Tibial nerve (tissue), 4 donors: ENCODE results near the gene NAT14. TPM values are rescaled to one million over a fixed set of nuclear protein-coding genes. Genes with fewer than 3 reads are reported as not detected.
A peak's percentile ranks its signal among the peaks of the same experiment; 100 is the strongest.

Source experiments
- DNase-seq, 2 donors: peaks; one replicate each; pipeline ENCODE4 v3.0.0-alpha.2; 2019; ENCODE audit warnings: low spot score in 2 of 2
- H3K27ac ChIP-seq, 4 donors: fragments of 200-600 bp; sonication (generic) in 3 of 4; one replicate each; pipeline ENCODE4 v1.5.1; 2017 to 2019; ENCODE audit warnings: mild to moderate bottlenecking in 1 of 4
- H3K27me3 ChIP-seq, 2 donors: fragments of 200-600 bp; sonication (generic) in 1 of 2; one replicate each; pipeline versions ENCODE4 v1.5.1 to v1.6.0; 2017 to 2019
- H3K36me3 ChIP-seq, 3 donors: fragments of 200-600 bp; sonication (generic); one replicate each; pipeline ENCODE4 v1.5.1; 2018 to 2019
- H3K4me1 ChIP-seq, 4 donors: fragments of 200-600 bp; sonication (generic) in 3 of 4; one replicate each; pipeline ENCODE4 v1.5.1; 2017 to 2019
- H3K4me3 ChIP-seq, 4 donors: fragments of 200-600 bp; sonication (generic) in 3 of 4; one replicate each; pipeline ENCODE4 v1.5.1; 2017 to 2019; ENCODE audit warnings: mild to moderate bottlenecking in 1 of 4, moderate library complexity in 1 of 4
- H3K9me3 ChIP-seq, 4 donors: fragments of 200-600 bp; sonication (generic) in 3 of 4; one replicate each; pipeline ENCODE4 v1.5.1; 2017 to 2019
- EP300 ChIP-seq, 2 donors: sonication (generic); formaldehyde crosslinking; IDR thresholded peaks; one replicate each; pipeline ENCODE4 v1.6.1; 2017; ENCODE audit warnings: antibody characterized with exemption in 2 of 2, mild to moderate bottlenecking in 1 of 2
- POLR2A ChIP-seq, 2 donors: fragments of 450-650 bp; IDR thresholded peaks; one replicate each; pipeline ENCODE4 v1.6.1; 2017; ENCODE audit warnings: antibody characterized with exemption in 2 of 2, mild to moderate bottlenecking in 2 of 2, moderate library complexity in 2 of 2
- WGBS, 2 donors: methylation state at CpG; one replicate each; pipeline ENCODE4 v1.1.5; 2018; 5-methylcytosine and 5-hydroxymethylcytosine counted together
- total RNA-seq, 4 donors: library from RNA; depleted of rRNA; stranded (reverse); fragments of >200 nt; gene quantifications; one replicate each; pipeline ENCODE4 v1.1.0, GENCODE V29; 2016
- TF ChIP-seq, protein P1 (sequence below), 5 experiments: fragments of 200-600 bp in 3 of 5; fragments of 450-650 bp in 2 of 5; sonication (generic) in 3 of 5; IDR thresholded peaks; one replicate each; pipeline ENCODE4 v1.5.1; 2016 to 2019; ENCODE audit warnings: antibody characterized with exemption in 5 of 5, mild to moderate bottlenecking in 3 of 5, moderate library complexity in 2 of 5

The NAT14 gene
- total RNA-seq, 4 donors from 2014 or later: 3.1 to 8.0 (median 4.3) TPM

DNA sequence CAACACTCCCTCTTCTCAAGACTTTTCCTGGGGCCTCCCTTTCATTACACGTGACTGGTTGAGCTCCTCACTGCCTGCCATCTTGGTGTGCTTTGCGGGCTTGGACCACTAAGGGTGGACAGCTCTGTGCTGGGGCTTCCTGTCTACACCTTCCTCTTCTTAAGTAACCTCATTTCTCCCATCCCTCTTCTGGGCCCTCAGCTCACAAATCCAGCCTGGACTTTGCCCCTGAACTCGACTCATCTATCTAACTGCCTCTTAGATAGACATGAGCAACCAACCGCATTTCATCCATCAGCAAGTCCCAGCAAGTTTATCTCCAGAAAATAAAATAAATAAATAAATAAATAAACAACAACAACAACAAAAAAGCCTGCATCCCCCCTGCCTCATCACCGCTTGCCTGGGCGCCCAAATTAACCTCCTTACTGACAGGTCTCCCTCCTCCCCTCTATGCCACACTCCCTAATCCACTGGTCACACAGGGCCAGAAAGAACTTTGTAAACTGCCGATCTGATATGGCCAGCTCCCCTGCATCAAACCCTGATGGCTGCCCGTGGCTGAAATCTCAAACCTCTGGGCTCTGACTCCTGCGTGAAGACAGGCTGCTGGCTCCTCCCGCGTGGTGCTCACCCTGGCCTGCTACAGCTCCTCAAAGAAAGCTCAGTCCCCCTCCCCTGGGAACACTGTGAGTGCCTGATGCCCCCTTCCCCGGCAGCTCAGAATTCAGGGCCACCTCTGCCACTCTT lies 31.3 kb upstream of the NAT14 start:
- peak overlapping the region in 1 of 4 donors; percentile 67 for H3K27ac ChIP-seq
- no peak overlapping the region for H3K4me3 ChIP-seq
- H3K4me1 ChIP-seq: peaks cover 0 to 25% (median 14%) of the 10 kb centered on the region in 4 donors
- no peak for DNase-seq
- TF ChIP-seq POLR2A (IDR thresholded peaks at IDR 0.05) (no peak), EP300 (IDR thresholded peaks at IDR 0.05) (no peak)
- TF ChIP-seq, protein P1, sequence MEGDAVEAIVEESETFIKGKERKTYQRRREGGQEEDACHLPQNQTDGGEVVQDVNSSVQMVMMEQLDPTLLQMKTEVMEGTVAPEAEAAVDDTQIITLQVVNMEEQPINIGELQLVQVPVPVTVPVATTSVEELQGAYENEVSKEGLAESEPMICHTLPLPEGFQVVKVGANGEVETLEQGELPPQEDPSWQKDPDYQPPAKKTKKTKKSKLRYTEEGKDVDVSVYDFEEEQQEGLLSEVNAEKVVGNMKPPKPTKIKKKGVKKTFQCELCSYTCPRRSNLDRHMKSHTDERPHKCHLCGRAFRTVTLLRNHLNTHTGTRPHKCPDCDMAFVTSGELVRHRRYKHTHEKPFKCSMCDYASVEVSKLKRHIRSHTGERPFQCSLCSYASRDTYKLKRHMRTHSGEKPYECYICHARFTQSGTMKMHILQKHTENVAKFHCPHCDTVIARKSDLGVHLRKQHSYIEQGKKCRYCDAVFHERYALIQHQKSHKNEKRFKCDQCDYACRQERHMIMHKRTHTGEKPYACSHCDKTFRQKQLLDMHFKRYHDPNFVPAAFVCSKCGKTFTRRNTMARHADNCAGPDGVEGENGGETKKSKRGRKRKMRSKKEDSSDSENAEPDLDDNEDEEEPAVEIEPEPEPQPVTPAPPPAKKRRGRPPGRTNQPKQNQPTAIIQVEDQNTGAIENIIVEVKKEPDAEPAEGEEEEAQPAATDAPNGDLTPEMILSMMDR (IDR thresholded peaks at IDR 0.05): no peak
- peaks cover 0 to 35% of the 10 kb centered on the region in 2 donors for H3K27me3 ChIP-seq
- no peaks in the 10 kb centered on the region for H3K9me3 ChIP-seq
- H3K36me3 ChIP-seq: peaks cover 0 to 31% (median 0%) of the 10 kb centered on the region in 3 donors
- WGBS, 2 donors: 88 to 93% methylated on average over 12 of the region's 12 CpGs

DNA sequence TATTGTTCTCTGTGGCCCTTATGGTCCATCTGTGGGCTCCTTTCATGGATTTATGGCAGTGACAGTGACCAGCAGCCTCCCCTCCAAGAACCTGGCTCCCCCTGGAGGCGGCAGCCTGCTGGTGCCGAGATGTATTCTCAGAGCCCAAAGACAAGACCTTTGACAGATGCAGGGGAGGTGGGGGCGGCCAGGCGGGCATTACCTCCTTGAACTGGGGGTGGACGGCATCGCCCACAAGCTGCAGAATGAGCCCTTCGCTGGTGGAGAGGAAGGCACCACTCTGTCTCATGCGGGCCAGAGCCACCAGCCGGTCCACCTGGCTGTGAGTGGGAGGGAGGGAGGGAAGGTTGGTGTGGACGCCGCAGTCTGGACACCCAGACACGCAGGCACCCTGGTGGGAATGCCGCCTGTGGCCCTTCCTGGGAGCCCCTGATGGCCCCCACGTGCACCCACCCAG lies 30.2 kb upstream of the NAT14 start:
- H3K9me3 ChIP-seq: no peaks in the 10 kb centered on the region
- 70 to 72% methylated on average over 13 to 14 of the region's 14 CpGs for WGBS, 2 donors
- DNase-seq: no peak
- H3K36me3 ChIP-seq: peaks cover 0 to 31% (median 0%) of the 10 kb centered on the region in 3 donors
- H3K4me1 ChIP-seq: peaks cover 0 to 31% (median 18%) of the 10 kb centered on the region in 4 donors
- peak overlapping the region in 1 of 4 donors; percentile 24 for H3K27ac ChIP-seq
- TF ChIP-seq POLR2A (IDR thresholded peaks at IDR 0.05) (no peak), EP300 (IDR thresholded peaks at IDR 0.05) (no peak)
- TF ChIP-seq, protein P1 (IDR thresholded peaks at IDR 0.05): peak; percentile 44 to 65 (median 47)
- no peak overlapping the region for H3K4me3 ChIP-seq
- H3K27me3 ChIP-seq: peaks cover 0 to 26% of the 10 kb centered on the region in 2 donors

DNA sequence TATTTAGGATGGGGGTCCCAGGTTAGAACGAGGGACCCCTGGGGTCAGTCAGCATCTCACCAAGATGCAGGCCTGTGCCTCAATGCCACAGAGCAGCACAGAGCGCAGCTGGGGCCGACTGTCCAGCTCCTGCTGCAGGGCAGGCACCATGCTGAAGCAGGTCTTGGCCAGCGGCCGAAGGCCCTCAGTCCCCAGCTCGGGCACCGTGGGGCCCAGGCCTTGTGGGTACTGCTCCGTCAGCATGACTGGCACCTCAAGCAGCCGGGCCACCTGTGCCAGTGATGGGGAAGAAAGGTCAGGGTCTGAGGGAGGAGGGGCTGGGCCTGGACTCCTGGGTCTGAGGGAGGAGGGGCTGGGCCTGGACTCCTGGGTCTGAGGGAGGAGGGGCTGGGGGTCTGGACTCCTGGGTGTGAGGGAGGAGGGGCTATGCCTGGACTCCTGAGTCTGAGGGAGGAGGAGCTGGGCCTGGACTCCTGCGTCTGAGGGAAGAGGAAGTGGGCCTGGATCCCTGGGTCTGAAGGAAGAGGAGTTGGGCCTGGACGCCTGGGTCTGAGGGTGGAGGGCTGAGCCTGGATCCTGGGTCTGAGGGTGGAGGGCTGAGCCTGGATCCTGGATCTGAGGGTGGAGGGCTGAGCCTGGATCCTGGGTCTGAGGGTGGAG lies 29.3 kb upstream of the NAT14 start:
- H3K9me3 ChIP-seq: no peaks in the 10 kb centered on the region
- peaks cover 0 to 20% of the 10 kb centered on the region in 2 donors for H3K27me3 ChIP-seq
- WGBS, 2 donors: 83 to 89% methylated on average over 11 of the region's 11 CpGs
- H3K27ac ChIP-seq: no peak overlapping the region
- H3K36me3 ChIP-seq: peaks cover 0 to 31% (median 0%) of the 10 kb centered on the region in 3 donors
- DNase-seq: no peak
- H3K4me3 ChIP-seq: no peak overlapping the region
- no peak for TF ChIP-seq EP300 (IDR thresholded peaks at IDR 0.05)
- no peak for TF ChIP-seq POLR2A (IDR thresholded peaks at IDR 0.05)
- TF ChIP-seq, protein P1 (IDR thresholded peaks at IDR 0.05): no peak
- H3K4me1 ChIP-seq: peaks cover 0 to 40% (median 20%) of the 10 kb centered on the region in 4 donors

DNA sequence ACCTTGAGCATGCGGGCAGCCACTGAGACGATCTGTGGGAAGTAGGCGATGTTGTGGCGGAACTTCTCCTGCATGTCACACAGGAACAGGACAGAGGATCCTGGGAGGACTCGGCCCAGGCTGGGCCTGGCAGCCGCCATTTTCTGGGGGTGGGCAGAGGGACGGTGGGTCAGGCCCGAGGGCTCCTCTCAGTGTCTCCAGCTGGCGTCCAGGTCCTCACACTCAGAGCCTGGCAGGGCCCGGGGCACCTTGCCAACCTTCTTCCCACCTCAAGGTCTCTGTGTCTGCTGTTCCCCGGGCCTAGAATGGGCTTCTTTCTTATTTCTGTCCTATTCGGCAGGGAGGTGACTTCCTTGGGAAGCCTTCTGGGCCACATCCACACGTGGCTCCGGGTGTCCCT lies 28.6 kb upstream of the NAT14 start:
- Histone ChIP-seq H3K27me3 (peaks cover 0 to 14% of the 10 kb centered on the region in 2 donors), H3K27ac (peak overlapping the region in 1 of 4 donors; percentile 22), H3K36me3 (peaks cover 0 to 31% (median 0%) of the 10 kb centered on the region in 3 donors), H3K9me3 (no peaks in the 10 kb centered on the region), H3K4me1 (peaks cover 0 to 41% (median 16%) of the 10 kb centered on the region in 4 donors), H3K4me3 (no peak overlapping the region)
- WGBS, 2 donors: 82% methylated on average over 14 of the region's 14 CpGs
- no peak for TF ChIP-seq POLR2A (IDR thresholded peaks at IDR 0.05)
- TF ChIP-seq, protein P1 (IDR thresholded peaks at IDR 0.05): no peak
- TF ChIP-seq EP300 (IDR thresholded peaks at IDR 0.05): no peak
- DNase-seq: no peak
